GM12892 (cell line): ENCODE measurements around the gene SAP130.

Experiments
- POLR2A ChIP-seq: IDR thresholded peaks from 2 replicates; pipeline ENCODE4 v1.6.1; 2011; ENCODE audit warnings: low read depth, low read length, control low read depth
- POLR2AphosphoS5 ChIP-seq: IDR thresholded peaks from 2 replicates; pipeline ENCODE4 v1.6.1; 2011; ENCODE audit warnings: low read depth, low read length, control low read depth
- TAF1 ChIP-seq: IDR thresholded peaks from 2 replicates; pipeline ENCODE4 v1.6.1; 2011; ENCODE audit warnings: low read depth, mild to moderate bottlenecking, control low read depth, low read length, borderline replicate concordance

DNA sequence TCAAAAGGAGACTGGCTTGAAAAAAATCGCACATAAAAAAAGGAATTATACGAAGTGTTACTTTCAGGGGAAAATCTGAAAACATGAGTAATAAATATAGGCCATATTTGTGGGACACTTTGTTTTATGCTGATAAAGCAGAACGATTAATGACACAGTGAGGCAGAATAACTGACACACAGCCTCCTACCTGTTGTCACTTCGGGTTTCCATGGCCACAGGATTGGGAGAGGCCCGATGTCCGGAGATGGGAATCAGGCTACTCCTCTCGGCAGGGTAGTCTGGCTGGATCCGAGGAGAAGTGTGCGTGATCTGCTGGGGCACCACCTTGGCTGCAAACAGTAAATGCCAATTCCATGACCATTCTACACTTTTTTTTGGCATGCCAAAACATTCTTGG is 31.7 kb downstream of the SAP130 start:
- no peak for TF ChIP-seq POLR2AphosphoS5
- TF ChIP-seq POLR2A: no peak
- TF ChIP-seq TAF1: no peak
